Measurements from ENCODE around the gene GDNF.

- TF ChIP-seq POLR2A (IDR thresholded peaks at IDR 0.05) (no peak), CTCF (IDR thresholded peaks at IDR 0.05) (no peak)
These were observed 17.9 kb upstream of the GDNF start for GRCh38 chr5:37857696-37858095.

Data from esophagus squamous epithelium (tissue), 4 donors.